Left ventricle myocardium inferior (tissue), 1 donor: ENCODE data around the gene L2HGDH. TPM values are rescaled to one million over a fixed set of nuclear protein-coding genes. Genes with fewer than 3 reads are reported as not detected.

Source experiments
- DNase-seq: peaks from one replicate; pipeline ENCODE4 v3.0.0-alpha.2; 2020
- H3K27ac ChIP-seq: fragments of 200-600 bp; replicated peaks from 2 replicates; pipeline ENCODE4 v1.8.0; 2021
- H3K27me3 ChIP-seq: fragments of 200-600 bp; 2 replicates; pipeline ENCODE4 v1.8.0; 2021; ENCODE audit warnings: low read depth
- H3K36me3 ChIP-seq: fragments of 200-600 bp; 2 replicates; pipeline ENCODE4 v1.8.0; 2021
- H3K4me1 ChIP-seq: fragments of 200-600 bp; 2 replicates; pipeline ENCODE4 v1.8.0; 2021
- H3K4me3 ChIP-seq: fragments of 200-600 bp; 2 replicates; pipeline ENCODE4 v1.8.0; 2021; ENCODE audit warnings: mild to moderate bottlenecking, moderate library complexity
- H3K9me3 ChIP-seq: fragments of 200-600 bp; replicated peaks from 2 replicates; pipeline ENCODE4 v1.8.0; 2021
- CTCF ChIP-seq: fragments of 200-600 bp; IDR thresholded peaks from 2 replicates; pipeline ENCODE4 v1.8.0; 2021; ENCODE audit warnings: antibody characterized with exemption, mild to moderate bottlenecking, borderline replicate concordance
- intact Hi-C: fragments of 100-400 bp; cut with micrococcal nuclease; formaldehyde crosslinking; loops from one replicate; pipeline ENCODE4 v1.11.0; 2022
- total RNA-seq: library from RNA; stranded (reverse); fragmentation: NEBNext Ultra II Directional; extraction: Animal tissue kit (Norgen Biotek cat#: 25700); gene quantifications from one replicate; pipeline ENCODE4 v1.2.1, GENCODE V29; 2021
- donor health status: DM: no; HTN: yes; CAD: no; lungs with severe emphysema.

Gene L2HGDH
- total RNA-seq, 1 donor from 2014 or later = 11.3 TPM

GRCh38 chr14:50222055-50222613 lies 89.9 kb downstream of the L2HGDH start:
- intact Hi-C loops = no loop called here
- peak overlapping the region; percentile 84 for H3K27ac ChIP-seq

GRCh38 chr14:50218501-50218900 lies 93.5 kb downstream of the L2HGDH start:
- TF ChIP-seq CTCF = no peak
- intact Hi-C loops = no loop called here
- H3K27me3 ChIP-seq = no peaks in the 10 kb centered on the region
- peaks cover 90% of the 10 kb centered on the region for H3K4me1 ChIP-seq
- H3K9me3 ChIP-seq = no peaks in the 10 kb centered on the region
- DNase-seq = no peak
- H3K36me3 ChIP-seq = no peaks in the 10 kb centered on the region
- no peak overlapping the region for H3K27ac ChIP-seq
- H3K4me3 ChIP-seq = no peak overlapping the region

More at GRCh38 chr14:50222055-50222613, 89.9 kb downstream of the L2HGDH start:
- Histone ChIP-seq H3K36me3 (no peaks in the 10 kb centered on the region), H3K27me3 (no peaks in the 10 kb centered on the region), H3K4me1 (peaks cover 88% of the 10 kb centered on the region), H3K9me3 (no peaks in the 10 kb centered on the region), H3K4me3 (no peak overlapping the region)
- no peak for DNase-seq
- no peak for TF ChIP-seq CTCF

- H3K4me1 ChIP-seq = peaks cover 76% of the 10 kb centered on the region
- no peaks in the 10 kb centered on the region for H3K27me3 ChIP-seq
- no peak for DNase-seq
- no peak overlapping the region for H3K4me3 ChIP-seq
- intact Hi-C loops = no loop called here
- H3K9me3 ChIP-seq = no peaks in the 10 kb centered on the region
- H3K27ac ChIP-seq = no peak overlapping the region
- no peak for TF ChIP-seq CTCF
- H3K36me3 ChIP-seq = no peaks in the 10 kb centered on the region
These were observed 96.6 kb downstream of the L2HGDH start for GRCh38 chr14:50215416-50215815.

GRCh38 chr14:50213795-50214194 lies 98.2 kb downstream of the L2HGDH start:
- no peak for TF ChIP-seq CTCF
- no peak overlapping the region for H3K4me3 ChIP-seq
- no peak overlapping the region for H3K27ac ChIP-seq
- no peaks in the 10 kb centered on the region for H3K27me3 ChIP-seq
- H3K36me3 ChIP-seq = no peaks in the 10 kb centered on the region
- intact Hi-C loops = no loop called here
- DNase-seq = no peak
- no peaks in the 10 kb centered on the region for H3K9me3 ChIP-seq
- H3K4me1 ChIP-seq = peaks cover 66% of the 10 kb centered on the region

- H3K36me3 ChIP-seq = no peaks in the 10 kb centered on the region
- TF ChIP-seq CTCF = no peak
- intact Hi-C loops = no loop called here
- no peak for DNase-seq
- no peak overlapping the region for H3K4me3 ChIP-seq
- H3K27me3 ChIP-seq = no peaks in the 10 kb centered on the region
- H3K27ac ChIP-seq = peak overlapping the region; percentile 24
- no peaks in the 10 kb centered on the region for H3K9me3 ChIP-seq
- peaks cover 56% of the 10 kb centered on the region for H3K4me1 ChIP-seq
These were observed 99.3 kb downstream of the L2HGDH start for GRCh38 chr14:50212726-50213125.
